Peyer's patch (tissue), 4 donors: ENCODE measurements around the gene PDGFC.

Source experiments
- POLR2A ChIP-seq, 2 donors: fragments of 450-650 bp; IDR thresholded peaks; one replicate each; pipeline ENCODE4 v1.5.1; 2017; ENCODE audit warnings: antibody characterized with exemption in 2 of 2, mild to moderate bottlenecking in 2 of 2, moderate library complexity in 2 of 2
- TF ChIP-seq, protein P1 (sequence below), 6 experiments: fragments of 450-650 bp in 4 of 6; fragments of 200-600 bp in 2 of 6; sonication (generic) in 1 of 6; IDR thresholded peaks; one replicate each; pipeline ENCODE4 v1.5.1; 2017 to 2019; ENCODE audit warnings: antibody characterized with exemption in 6 of 6, mild to moderate bottlenecking in 3 of 6, moderate library complexity in 1 of 6

DNA sequence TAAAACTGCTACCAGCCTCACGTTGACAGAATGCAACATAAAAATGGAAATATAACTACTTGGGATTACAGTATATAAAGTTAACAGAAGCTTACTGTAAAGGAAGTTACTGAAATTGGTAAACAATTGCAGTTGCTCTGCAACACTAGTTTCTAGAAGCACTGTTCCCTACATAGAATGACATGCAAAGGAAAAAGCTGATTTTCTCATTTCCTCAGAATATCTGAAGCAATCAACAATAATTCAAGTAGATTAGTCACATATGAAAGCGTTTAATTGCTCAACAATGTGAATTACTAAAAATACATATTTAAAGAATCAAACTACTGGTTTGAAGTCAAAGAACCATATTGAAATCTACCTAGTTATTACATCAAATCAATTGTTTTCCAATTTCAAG lies 31.8 kb downstream of the PDGFC start:
- TF ChIP-seq, protein P1, sequence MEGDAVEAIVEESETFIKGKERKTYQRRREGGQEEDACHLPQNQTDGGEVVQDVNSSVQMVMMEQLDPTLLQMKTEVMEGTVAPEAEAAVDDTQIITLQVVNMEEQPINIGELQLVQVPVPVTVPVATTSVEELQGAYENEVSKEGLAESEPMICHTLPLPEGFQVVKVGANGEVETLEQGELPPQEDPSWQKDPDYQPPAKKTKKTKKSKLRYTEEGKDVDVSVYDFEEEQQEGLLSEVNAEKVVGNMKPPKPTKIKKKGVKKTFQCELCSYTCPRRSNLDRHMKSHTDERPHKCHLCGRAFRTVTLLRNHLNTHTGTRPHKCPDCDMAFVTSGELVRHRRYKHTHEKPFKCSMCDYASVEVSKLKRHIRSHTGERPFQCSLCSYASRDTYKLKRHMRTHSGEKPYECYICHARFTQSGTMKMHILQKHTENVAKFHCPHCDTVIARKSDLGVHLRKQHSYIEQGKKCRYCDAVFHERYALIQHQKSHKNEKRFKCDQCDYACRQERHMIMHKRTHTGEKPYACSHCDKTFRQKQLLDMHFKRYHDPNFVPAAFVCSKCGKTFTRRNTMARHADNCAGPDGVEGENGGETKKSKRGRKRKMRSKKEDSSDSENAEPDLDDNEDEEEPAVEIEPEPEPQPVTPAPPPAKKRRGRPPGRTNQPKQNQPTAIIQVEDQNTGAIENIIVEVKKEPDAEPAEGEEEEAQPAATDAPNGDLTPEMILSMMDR (IDR thresholded peaks at IDR 0.05): no peak
- no peak for TF ChIP-seq POLR2A (IDR thresholded peaks at IDR 0.05)
